Endothelial cell of umbilical vein (primary cell): ENCODE results near the gene RAMP3. TPM values are rescaled to one million over a fixed set of nuclear protein-coding genes. Genes with fewer than 3 reads are reported as not detected.

Experiments used
- BruUV-seq: library from RNA; stranded (reverse); fragments of 400-500 nt; replicated peaks from 2 replicates; lab custom pipeline; 2021; lab: Mats Ljungman, UMichigan
- CTCF ChIA-PET: fragments of 300-600, 350-600 bp; sonication (Branson Sonifier 250); formaldehyde crosslinking; loops from one replicate; lab custom pipeline; 2021; ENCODE audit warnings: antibody characterized with exemption, inconsistent platforms; lab: Charles Lee
- POLR2A ChIA-PET: fragments of 300-600, 350-600 bp; sonication (Branson Sonifier 250); formaldehyde crosslinking; loops from one replicate; lab custom pipeline; 2021; ENCODE audit warnings: antibody characterized with exemption, inconsistent platforms; lab: Charles Lee
- DNase-seq: peaks from one replicate; pipeline ENCODE4 v3.0.0-alpha.2; 2011; ENCODE audit warnings: low read depth, low spot score
- FAIRE-seq: peaks from 2 replicates; lab custom pipeline; 2011; peaks lifted over from hg19 to GRCh38; lab: Jason Lieb, UNC
- H2AFZ ChIP-seq: 2 replicates; pipeline ENCODE4 v1.6.0; 2012; ENCODE audit warnings: low read depth, low read length, control low read depth, inconsistent platforms
- H3K27ac ChIP-seq: 2 replicates; pipeline ENCODE4 v1.5.1; 2011; ENCODE audit warnings: low read depth, mild to moderate bottlenecking, control low read depth, low read length, moderate library complexity; ENCODE audit not compliant: insufficient read depth
- H3K27me3 ChIP-seq, 2 experiments: 2 replicates each; pipeline versions ENCODE4 v1.6.0 to v1.6.1; 2011; ENCODE audit warnings: low read length in 2 of 2, mixed read lengths in 1 of 2; ENCODE audit not compliant: control insufficient read depth in 2 of 2, insufficient read depth in 2 of 2
- H3K36me3 ChIP-seq, 2 experiments: 2 replicates in 1 of 2; 3 replicates in 1 of 2; pipeline ENCODE4 v1.5.1; 2011; ENCODE audit warnings: low read length in 2 of 2, mild to moderate bottlenecking in 1 of 2, moderate library complexity in 1 of 2; ENCODE audit not compliant: control insufficient read depth in 2 of 2, insufficient read depth in 2 of 2; ENCODE audit errors: extremely low read depth in 1 of 2
- H3K4me1 ChIP-seq: 3 replicates; pipeline ENCODE4 v1.5.1; 2011; ENCODE audit warnings: mild to moderate bottlenecking, low read length; ENCODE audit not compliant: control insufficient read depth, insufficient read depth; ENCODE audit errors: extremely low read depth
- H3K4me2 ChIP-seq: 2 replicates; pipeline ENCODE4 v1.6.1; 2011; ENCODE audit warnings: low read length, control low read depth, mixed read lengths; ENCODE audit not compliant: insufficient read depth
- H3K4me3 ChIP-seq, 3 experiments: fragments of 200-600 bp in 1 of 3; sonication (generic), shearing (Covaris generic) in 1 of 3; replicated peaks in 1 of 3; 2 replicates each; pipeline ENCODE4 v1.5.1; 2011 to 2016; ENCODE audit warnings: control low read depth in 3 of 3, low read length in 3 of 3, mild to moderate bottlenecking in 2 of 3, inconsistent platforms in 1 of 3, low read depth in 1 of 3, moderate library complexity in 1 of 3; ENCODE audit not compliant: insufficient read depth in 1 of 3
- H3K79me2 ChIP-seq: 2 replicates; pipeline ENCODE4 v1.6.0; 2012; ENCODE audit warnings: low read length, inconsistent platforms; ENCODE audit not compliant: control insufficient read depth, insufficient read depth
- H3K9ac ChIP-seq: replicated peaks from 2 replicates; pipeline ENCODE3; 2011; ENCODE audit warnings: low read length, control low read depth; ENCODE audit not compliant: insufficient read depth; ENCODE audit errors: extremely low read depth
- H3K9me1 ChIP-seq: replicated peaks from 3 replicates; pipeline ENCODE4 v1.6.0; 2011; ENCODE audit warnings: mild to moderate bottlenecking, low read length; ENCODE audit not compliant: control insufficient read depth, insufficient read depth; ENCODE audit errors: extremely low read depth
- H3K9me3 ChIP-seq: replicated peaks from 2 replicates; pipeline ENCODE4 v1.5.1; 2012; ENCODE audit warnings: low read length, inconsistent platforms; ENCODE audit not compliant: control insufficient read depth, insufficient read depth
- H4K20me1 ChIP-seq: replicated peaks from 2 replicates; pipeline ENCODE3; 2011; ENCODE audit warnings: mild to moderate bottlenecking, low read length; ENCODE audit not compliant: control insufficient read depth, insufficient read depth; ENCODE audit errors: extremely low read depth
- CTCF ChIP-seq, 2 donors: IDR thresholded peaks; 1 replicate in 1 of 2; 2 replicates in 1 of 2; pipeline ENCODE4 v1.5.1; 2011; ENCODE audit warnings: low read length in 2 of 2, mild to moderate bottlenecking in 2 of 2, moderate library complexity in 2 of 2, control low read depth in 1 of 2, inconsistent platforms in 1 of 2, low read depth in 1 of 2; ENCODE audit not compliant: insufficient read depth in 1 of 2; ENCODE audit errors: extremely low read depth in 1 of 2
- EZH2 ChIP-seq: IDR thresholded peaks from 2 replicates; pipeline ENCODE4 v1.6.1; 2012; ENCODE audit warnings: borderline replicate concordance, low read depth, mild to moderate bottlenecking, moderate library complexity, low read length, inconsistent platforms; ENCODE audit not compliant: severe bottlenecking
- FOS ChIP-seq: IDR thresholded peaks from 2 replicates; pipeline ENCODE4 v1.6.1; 2011; ENCODE audit warnings: mild to moderate bottlenecking, low read length, moderate library complexity, borderline replicate concordance; ENCODE audit not compliant: insufficient read depth
- GATA2 ChIP-seq: IDR thresholded peaks from 2 replicates; pipeline ENCODE4 v1.7.0; 2011; ENCODE audit warnings: low read depth, mild to moderate bottlenecking, moderate library complexity, mixed read lengths, low read length; ENCODE audit not compliant: insufficient read length, insufficient read depth
- JUN ChIP-seq: IDR thresholded peaks from 2 replicates; pipeline ENCODE4 v1.6.1; 2011; ENCODE audit warnings: borderline replicate concordance, low read depth; ENCODE audit not compliant: insufficient read length, insufficient read depth
- MAX ChIP-seq: IDR thresholded peaks from 2 replicates; pipeline ENCODE4 v1.6.1; 2011; ENCODE audit not compliant: insufficient read depth, insufficient read length
- MYC ChIP-seq: IDR thresholded peaks from one replicate; pipeline ENCODE4 v1.6.1; 2011; ENCODE audit warnings: mild to moderate bottlenecking, low read depth, low read length
- POLR2A ChIP-seq: IDR thresholded peaks from 2 replicates; pipeline ENCODE4 v1.6.1; 2012; ENCODE audit warnings: low read depth, mild to moderate bottlenecking, control low read depth, low read length
- POLR2AphosphoS5 ChIP-seq: IDR thresholded peaks from 2 replicates; pipeline ENCODE4 v1.6.1; 2012; ENCODE audit warnings: low read depth, mild to moderate bottlenecking, control low read depth, low read length, moderate library complexity; ENCODE audit not compliant: insufficient read depth
- dilution Hi-C: fragments of 300-500 bp; cut with MboI; formaldehyde crosslinking; loops from one replicate; pipeline ENCODE4 v1.15.0; 2019; ENCODE audit warnings: low sequenced_read_pairs; ENCODE audit not compliant: extremely low pct_ligation_motif_present
- intact Hi-C: fragments of 100-400 bp; cut with micrococcal nuclease; formaldehyde crosslinking; loops from one replicate; pipeline ENCODE4 v1.10.0; 2022
- polyA plus RNA-seq, 4 experiments: library from polyadenylated mRNA; depleted of rRNA in 3 of 4; stranded (reverse) in 3 of 4; unstranded in 1 of 4; fragments of >200 nt; gene quantifications; 2 replicates each; pipeline versions ENCODE4 v1.2.1 to v1.2.3, GENCODE V29; 2011 to 2012; ENCODE audit warnings: missing spikeins in 1 of 4
- total RNA-seq: library from RNA; stranded (reverse); gene quantifications from 2 replicates; pipeline ENCODE4 v1.2.3, GENCODE V29; 2021

The RAMP3 gene
- total and polyA plus RNA-seq, 2 donors (not counting 3 experiments of a cell fraction or from before 2014, with no cell fraction given): not detected

- BruUV-seq: no TSS peak
- Histone ChIP-seq H3K4me2 (no peak overlapping the region), H3K27ac (no peak overlapping the region), H3K79me2 (no peaks in the 10 kb centered on the region), H3K4me1 (no peaks in the 10 kb centered on the region), H4K20me1 (no peaks in the 10 kb centered on the region), H2AFZ (no peak overlapping the region), H3K9me3 (no peaks in the 10 kb centered on the region), H3K27me3 (no peaks in the 10 kb centered on the region), H3K36me3 (no peaks in the 10 kb centered on the region), H3K9ac (no peak overlapping the region), H3K4me3 (no peak overlapping the region), H3K9me1 (no peaks in the 10 kb centered on the region)
- CTCF ChIA-PET: no interaction called here
- TF ChIP-seq CTCF (IDR thresholded peaks at IDR 0.05; ENCODE audit: extremely low read depth in 1 of 2, insufficient read depth in 1 of 2, low read depth in 1 of 2, low read length in 2 of 2) (peak in 1 of 2 donors; percentile 2), GATA2 (no peak)
- FAIRE-seq (no peak), DNase-seq (no peak)
- intact Hi-C loops (no loop called here), dilution Hi-C loops (no loop called here)
- POLR2A ChIA-PET: no interaction called here
Measured at GRCh38 chr7:45178241-45179225, 20.9 kb downstream of the RAMP3 start.

GRCh38 chr7:45179666-45180065, 22.1 kb downstream of the RAMP3 start:
- ChIA-PET CTCF (no interaction called here), POLR2A (no interaction called here)

More at GRCh38 chr7:45179666-45180065, 22.1 kb downstream of the RAMP3 start:
- H4K20me1 ChIP-seq: no peaks in the 10 kb centered on the region
- H2AFZ ChIP-seq: no peak overlapping the region
- no peak overlapping the region for H3K4me3 ChIP-seq
- no peak for FAIRE-seq
- dilution Hi-C loops (no loop called here), intact Hi-C loops (no loop called here)
- no peaks in the 10 kb centered on the region for H3K36me3 ChIP-seq
- H3K9me3 ChIP-seq: no peaks in the 10 kb centered on the region
- no TSS peak for BruUV-seq
- no peak for TF ChIP-seq GATA2
- TF ChIP-seq CTCF (IDR thresholded peaks at IDR 0.05; ENCODE audit: extremely low read depth in 1 of 2, insufficient read depth in 1 of 2, low read depth in 1 of 2, low read length in 2 of 2): no peak
- no peak for TF ChIP-seq POLR2A
- TF ChIP-seq MAX: no peak
- no peak for TF ChIP-seq JUN
- TF ChIP-seq FOS: no peak
- no peak for TF ChIP-seq POLR2AphosphoS5
- TF ChIP-seq EZH2: no peak
- no peak for TF ChIP-seq MYC
- H3K9me1 ChIP-seq: no peaks in the 10 kb centered on the region
- H3K27ac ChIP-seq: no peak overlapping the region
- DNase-seq: no peak
- no peak overlapping the region for H3K4me2 ChIP-seq
- no peaks in the 10 kb centered on the region for H3K27me3 ChIP-seq
- H3K9ac ChIP-seq: no peak overlapping the region
- H3K4me1 ChIP-seq: no peaks in the 10 kb centered on the region
- H3K79me2 ChIP-seq: no peaks in the 10 kb centered on the region
